ENCODE results near the gene SOAT2.
A peak's percentile ranks its signal among the peaks of the same experiment; 100 is the strongest.

The SOAT2 gene

DNA sequence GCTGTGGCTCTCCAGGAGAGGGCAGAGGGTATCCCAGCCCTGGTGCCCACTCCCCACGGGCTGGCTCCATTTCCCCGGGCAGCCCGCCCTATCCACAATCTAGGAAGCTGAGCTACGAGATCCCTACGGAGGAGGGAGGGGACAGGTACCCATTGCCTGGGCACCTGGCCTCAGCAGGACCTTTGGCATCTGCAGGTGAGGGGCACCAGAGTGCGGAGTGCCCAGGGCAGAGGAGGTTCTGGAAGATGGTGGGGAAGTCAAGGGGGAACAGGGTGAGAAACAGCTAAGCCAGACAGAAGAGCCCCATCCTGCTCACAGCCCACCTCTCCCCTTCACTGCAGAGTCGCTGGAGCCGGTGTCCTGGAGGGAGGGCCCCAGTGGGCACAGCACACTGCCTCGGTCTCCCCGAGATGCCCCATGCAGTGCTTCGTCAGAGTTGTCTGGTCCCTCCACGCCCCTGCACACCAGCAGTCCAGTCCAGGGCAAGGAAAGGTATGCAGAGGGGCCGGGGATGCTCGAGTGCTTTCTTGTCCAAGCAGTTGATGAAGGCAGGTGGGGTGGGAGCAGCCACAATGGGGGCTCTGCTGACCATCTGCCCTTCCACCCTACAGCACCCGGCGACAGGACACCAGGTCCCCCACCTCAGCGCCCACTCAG, 43.1 kb upstream of the SOAT2 start:
- TF ChIP-seq, protein P1, sequence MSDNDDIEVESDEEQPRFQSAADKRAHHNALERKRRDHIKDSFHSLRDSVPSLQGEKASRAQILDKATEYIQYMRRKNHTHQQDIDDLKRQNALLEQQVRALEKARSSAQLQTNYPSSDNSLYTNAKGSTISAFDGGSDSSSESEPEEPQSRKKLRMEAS (IDR thresholded peaks at IDR 0.05): no peak
- no peak for TF ChIP-seq RAD21 (IDR thresholded peaks at IDR 0.05; ENCODE audit: low read depth)

DNA sequence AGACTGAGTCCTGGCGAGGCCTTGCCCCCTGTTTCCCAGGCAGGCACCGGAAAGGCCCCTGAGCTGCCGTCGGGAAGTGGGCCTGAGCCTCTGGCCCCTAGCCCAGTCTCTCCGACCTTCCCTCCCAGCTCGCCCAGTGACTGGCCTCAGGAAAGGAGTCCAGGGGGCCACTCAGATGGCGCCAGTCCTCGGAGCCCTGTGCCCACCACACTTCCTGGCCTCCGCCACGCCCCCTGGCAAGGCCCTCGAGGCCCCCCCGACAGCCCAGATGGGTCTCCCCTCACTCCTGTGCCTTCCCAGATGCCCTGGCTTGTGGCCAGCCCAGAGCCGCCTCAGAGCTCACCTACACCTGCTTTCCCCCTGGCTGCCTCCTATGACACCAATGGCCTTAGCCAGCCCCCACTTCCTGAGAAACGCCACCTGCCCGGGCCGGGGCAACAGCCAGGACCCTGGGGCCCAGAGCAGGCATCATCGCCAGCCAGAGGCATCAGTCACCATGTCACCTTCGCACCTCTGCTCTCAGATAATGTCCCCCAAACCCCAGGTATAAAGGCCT, 42.5 kb upstream of the SOAT2 start:
- TF ChIP-seq, protein P2, sequence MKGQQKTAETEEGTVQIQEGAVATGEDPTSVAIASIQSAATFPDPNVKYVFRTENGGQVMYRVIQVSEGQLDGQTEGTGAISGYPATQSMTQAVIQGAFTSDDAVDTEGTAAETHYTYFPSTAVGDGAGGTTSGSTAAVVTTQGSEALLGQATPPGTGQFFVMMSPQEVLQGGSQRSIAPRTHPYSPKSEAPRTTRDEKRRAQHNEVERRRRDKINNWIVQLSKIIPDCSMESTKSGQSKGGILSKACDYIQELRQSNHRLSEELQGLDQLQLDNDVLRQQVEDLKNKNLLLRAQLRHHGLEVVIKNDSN (IDR thresholded peaks at IDR 0.05): no peak
- TF ChIP-seq TAF1 (IDR thresholded peaks at IDR 0.05; ENCODE audit: low read depth): no peak
- peak; percentile 34; the same call in 1 of the 2 replicates for TF ChIP-seq NFIC (IDR thresholded peaks at IDR 0.05)
- no peak for TF ChIP-seq EP300 (IDR thresholded peaks at IDR 0.05; ENCODE audit: borderline replicate concordance)
- TF ChIP-seq CEBPB (IDR thresholded peaks at IDR 0.05): no peak
- TF ChIP-seq ZBTB7A (IDR thresholded peaks at IDR 0.05; ENCODE audit: low read depth): peak; percentile 58; the same call in 1 of the 2 replicates
- TF ChIP-seq, protein P1 (IDR thresholded peaks at IDR 0.05): no peak

DNA sequence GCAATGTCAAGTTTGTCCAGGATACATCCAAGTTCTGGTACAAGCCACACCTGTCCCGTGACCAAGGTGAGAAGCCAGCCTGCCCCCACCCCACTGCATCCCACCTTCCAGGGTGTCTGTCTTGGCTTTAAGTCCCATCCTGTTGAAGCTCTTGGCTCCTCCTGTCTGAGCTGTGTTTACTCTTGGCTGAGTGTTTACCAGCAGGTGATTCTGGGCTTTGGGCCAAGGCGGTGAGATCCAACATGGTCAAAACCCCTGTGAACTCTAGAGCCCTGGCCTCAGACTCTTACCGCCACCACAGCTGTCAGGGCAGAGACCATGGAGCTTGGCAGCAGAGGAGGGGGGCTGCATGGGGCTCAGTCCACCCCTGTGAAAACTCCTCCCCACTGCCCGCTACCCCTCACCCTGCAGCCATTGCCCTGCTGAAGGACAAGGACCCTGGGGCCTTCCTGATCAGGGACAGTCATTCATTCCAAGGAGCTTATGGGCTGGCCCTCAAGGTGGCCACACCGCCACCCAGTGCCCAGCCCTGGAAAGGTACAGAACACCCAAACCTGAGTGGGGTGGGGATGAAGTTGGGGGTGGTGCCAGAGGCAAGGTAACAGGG, 41.8 kb upstream of the SOAT2 start:
- TF ChIP-seq RAD21 (IDR thresholded peaks at IDR 0.05; ENCODE audit: low read depth) (peak; percentile 68), EP300 (IDR thresholded peaks at IDR 0.05; ENCODE audit: borderline replicate concordance) (no peak), CREB1 (IDR thresholded peaks at IDR 0.05; ENCODE audit: low read depth) (no peak), FOXM1 (IDR thresholded peaks at IDR 0.05; ENCODE audit: borderline replicate concordance, low read depth) (no peak), TCF12 (IDR thresholded peaks at IDR 0.05; ENCODE audit: low read depth) (0 out of 2 replicates have a peak, but pooled peaks have one; percentile 30), CEBPB (IDR thresholded peaks at IDR 0.05) (no peak), YY1 (IDR thresholded peaks at IDR 0.05; ENCODE audit: low read depth) (0 out of 2 replicates have a peak, but pooled peaks have one; percentile 26), NFIC (IDR thresholded peaks at IDR 0.05) (peak; percentile 95)
- TF ChIP-seq, protein P2 (IDR thresholded peaks at IDR 0.05): peak; percentile 4; the same call in 1 of the 2 replicates
- TF ChIP-seq, protein P1 (IDR thresholded peaks at IDR 0.05): 0 out of 2 replicates have a peak, but pooled peaks have one; percentile 35
- TF ChIP-seq, protein P3, sequence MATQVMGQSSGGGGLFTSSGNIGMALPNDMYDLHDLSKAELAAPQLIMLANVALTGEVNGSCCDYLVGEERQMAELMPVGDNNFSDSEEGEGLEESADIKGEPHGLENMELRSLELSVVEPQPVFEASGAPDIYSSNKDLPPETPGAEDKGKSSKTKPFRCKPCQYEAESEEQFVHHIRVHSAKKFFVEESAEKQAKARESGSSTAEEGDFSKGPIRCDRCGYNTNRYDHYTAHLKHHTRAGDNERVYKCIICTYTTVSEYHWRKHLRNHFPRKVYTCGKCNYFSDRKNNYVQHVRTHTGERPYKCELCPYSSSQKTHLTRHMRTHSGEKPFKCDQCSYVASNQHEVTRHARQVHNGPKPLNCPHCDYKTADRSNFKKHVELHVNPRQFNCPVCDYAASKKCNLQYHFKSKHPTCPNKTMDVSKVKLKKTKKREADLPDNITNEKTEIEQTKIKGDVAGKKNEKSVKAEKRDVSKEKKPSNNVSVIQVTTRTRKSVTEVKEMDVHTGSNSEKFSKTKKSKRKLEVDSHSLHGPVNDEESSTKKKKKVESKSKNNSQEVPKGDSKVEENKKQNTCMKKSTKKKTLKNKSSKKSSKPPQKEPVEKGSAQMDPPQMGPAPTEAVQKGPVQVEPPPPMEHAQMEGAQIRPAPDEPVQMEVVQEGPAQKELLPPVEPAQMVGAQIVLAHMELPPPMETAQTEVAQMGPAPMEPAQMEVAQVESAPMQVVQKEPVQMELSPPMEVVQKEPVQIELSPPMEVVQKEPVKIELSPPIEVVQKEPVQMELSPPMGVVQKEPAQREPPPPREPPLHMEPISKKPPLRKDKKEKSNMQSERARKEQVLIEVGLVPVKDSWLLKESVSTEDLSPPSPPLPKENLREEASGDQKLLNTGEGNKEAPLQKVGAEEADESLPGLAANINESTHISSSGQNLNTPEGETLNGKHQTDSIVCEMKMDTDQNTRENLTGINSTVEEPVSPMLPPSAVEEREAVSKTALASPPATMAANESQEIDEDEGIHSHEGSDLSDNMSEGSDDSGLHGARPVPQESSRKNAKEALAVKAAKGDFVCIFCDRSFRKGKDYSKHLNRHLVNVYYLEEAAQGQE (IDR thresholded peaks at IDR 0.05; ENCODE audit: low read depth): no peak

DNA sequence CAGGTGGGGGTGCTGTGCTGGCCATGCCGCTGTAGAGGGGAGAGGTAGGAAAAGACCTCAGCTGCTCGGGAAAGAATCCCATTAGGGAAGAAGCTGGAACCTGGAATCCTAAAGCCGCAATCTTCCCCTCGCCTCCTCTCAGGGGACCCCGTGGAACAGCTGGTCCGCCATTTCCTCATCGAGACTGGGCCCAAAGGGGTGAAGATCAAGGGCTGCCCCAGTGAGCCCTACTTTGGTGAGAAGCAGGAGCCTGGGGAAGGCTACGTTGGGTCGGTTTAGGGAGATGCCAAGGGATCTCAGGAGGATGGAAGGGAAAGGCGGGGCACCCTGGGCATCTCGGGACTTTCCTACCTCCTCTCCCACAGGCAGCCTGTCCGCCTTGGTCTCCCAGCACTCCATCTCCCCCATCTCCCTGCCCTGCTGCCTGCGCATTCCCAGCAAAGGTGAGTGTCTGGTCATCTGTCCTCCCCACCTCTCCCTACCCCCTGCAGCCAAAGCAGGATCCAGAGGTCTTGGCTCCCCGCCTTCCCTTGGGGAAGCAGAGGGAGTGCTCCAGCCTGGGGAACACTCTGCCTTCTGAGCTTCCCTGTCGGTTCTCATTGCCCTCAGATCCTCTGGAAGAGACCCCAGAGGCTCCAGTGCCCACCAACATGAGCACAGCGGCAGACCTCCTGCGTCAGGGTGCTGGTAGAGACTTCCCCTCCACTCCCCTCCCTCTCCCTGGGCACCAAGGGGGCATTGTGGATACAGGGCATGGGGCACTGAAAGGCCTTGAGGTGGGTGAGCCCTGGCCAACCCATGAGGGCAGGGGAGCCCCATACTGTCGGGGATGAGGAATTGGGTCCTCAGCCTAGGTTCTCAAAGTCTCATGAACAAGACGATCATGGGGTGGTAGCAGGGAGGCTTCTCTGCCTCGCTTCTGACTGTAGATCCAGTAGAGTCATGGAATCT, 41.0 kb upstream of the SOAT2 start:
- TF ChIP-seq NFIC (IDR thresholded peaks at IDR 0.05): no peak
- TF ChIP-seq, protein P1 (IDR thresholded peaks at IDR 0.05): no peak
- TF ChIP-seq EGR1 (IDR thresholded peaks at IDR 0.05): no peak

DNA sequence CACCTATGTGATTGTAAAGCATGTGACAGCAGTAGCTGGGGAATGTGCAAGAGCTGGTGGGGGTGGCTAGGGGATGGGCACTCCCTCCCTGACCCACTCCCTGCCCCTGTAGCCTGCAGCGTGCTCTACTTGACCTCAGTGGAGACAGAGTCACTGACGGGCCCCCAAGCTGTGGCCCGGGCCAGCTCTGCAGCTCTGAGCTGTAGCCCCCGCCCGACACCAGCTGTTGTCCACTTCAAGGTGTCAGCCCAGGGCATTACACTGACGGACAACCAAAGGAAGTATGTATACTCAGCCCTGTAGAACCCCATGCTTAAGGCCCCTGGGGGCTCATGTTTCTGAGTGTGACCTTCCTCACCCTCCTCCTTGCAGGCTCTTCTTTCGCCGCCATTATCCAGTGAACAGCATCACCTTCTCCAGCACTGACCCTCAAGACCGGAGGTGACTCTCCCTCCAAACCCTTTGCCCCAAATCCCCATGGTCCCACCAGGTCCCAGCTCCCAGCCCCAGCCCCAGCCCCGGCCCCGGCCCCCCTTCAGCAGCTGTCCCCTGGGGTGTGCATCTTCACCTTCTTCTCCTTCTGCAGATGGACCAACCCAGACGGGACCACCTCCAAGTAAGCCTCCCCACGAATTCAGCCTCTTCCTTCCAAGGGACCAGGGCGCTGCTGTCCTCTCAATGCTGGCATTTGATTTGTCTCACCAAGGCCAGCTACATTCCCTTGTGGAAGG, 40.1 kb upstream of the SOAT2 start:
- no peak for TF ChIP-seq TCF12 (IDR thresholded peaks at IDR 0.05; ENCODE audit: low read depth)
- TF ChIP-seq EP300 (IDR thresholded peaks at IDR 0.05; ENCODE audit: borderline replicate concordance): no peak
- no peak for TF ChIP-seq YY1 (IDR thresholded peaks at IDR 0.05; ENCODE audit: low read depth)
- no peak for TF ChIP-seq CREB1 (IDR thresholded peaks at IDR 0.05; ENCODE audit: low read depth)
- TF ChIP-seq, protein P1 (IDR thresholded peaks at IDR 0.05): no peak
- TF ChIP-seq NFIC (IDR thresholded peaks at IDR 0.05): no peak
- TF ChIP-seq, protein P3 (IDR thresholded peaks at IDR 0.05; ENCODE audit: low read depth): no peak
- no peak for TF ChIP-seq RAD21 (IDR thresholded peaks at IDR 0.05; ENCODE audit: low read depth)
